Measurements from ENCODE around the gene MYH7.
"Not testable (repeated sequence)": the region's sequence is repeated elsewhere in the genome, so short reads cannot be mapped to it uniquely, and the experiment has no call there.

MYH7 gene

GRCh38 chr14:23430016-23430722, 5.3 kb downstream of the MYH7 start:
- no peak for DNase-seq

DNA sequence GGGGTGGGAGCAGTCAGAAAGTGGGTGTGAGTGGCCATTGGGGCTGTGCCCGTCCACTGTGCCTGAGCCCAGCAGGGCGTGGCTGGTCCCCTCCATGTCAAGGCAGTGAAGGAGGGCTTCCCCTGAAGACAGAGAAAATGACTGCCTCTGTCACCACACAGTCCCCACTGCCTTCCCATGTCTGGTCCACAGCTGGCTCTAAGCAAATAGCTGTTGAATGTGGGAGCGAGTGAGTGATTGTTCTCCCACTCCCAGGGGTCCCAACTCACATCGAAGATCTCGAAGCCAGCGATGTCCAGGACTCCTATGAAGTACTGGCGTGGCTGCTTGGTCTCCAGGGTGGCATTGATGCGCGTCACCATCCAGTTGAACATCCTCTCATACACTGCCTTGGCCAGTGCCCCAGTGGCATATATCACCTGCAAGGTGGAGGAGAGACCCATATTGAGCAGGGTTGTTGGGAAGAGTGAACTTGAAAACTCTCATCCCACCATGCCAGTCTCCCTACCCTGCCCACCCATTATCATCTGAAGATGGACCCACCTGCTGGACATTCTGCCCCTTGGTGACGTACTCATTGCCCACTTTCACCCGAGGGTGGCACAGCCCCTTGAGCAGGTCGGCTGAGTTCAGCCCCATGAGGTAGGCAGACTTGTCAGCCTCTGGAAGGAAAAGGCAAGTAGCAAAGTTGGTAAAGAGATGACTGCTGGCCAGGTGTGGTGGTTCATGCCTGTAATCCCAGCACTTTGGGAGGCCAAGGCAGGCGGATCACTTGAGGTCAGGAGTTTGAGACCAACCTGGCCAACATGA, 6.6 kb downstream of the MYH7 start:
- DNase-seq, result no peak

- not testable (repeated sequence) for DNase-seq
Observed at GRCh38 chr14:23425798-23426197, 9.7 kb downstream of the MYH7 start.

DNA sequence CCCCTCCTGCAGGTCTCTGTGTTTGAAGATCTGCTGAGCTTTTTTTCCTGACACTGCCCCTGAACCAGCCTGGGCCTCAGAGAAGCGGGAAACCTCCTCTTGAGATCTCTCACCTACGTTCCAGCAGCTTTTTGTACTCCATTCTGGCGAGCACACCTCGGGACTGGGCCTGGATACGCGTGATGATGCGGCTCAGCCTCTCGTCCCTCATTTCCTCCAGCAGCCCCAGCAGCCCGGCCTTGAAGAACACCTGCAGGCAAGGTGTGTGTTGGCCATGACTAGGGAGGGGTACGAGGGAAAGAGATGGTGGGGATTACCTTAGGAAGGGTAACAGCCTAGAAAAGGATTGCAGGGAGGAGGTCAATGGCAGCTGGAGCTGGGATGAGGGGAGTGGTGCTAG, 10.3 kb downstream of the MYH7 start:
- DNase-seq, result no peak

DNA sequence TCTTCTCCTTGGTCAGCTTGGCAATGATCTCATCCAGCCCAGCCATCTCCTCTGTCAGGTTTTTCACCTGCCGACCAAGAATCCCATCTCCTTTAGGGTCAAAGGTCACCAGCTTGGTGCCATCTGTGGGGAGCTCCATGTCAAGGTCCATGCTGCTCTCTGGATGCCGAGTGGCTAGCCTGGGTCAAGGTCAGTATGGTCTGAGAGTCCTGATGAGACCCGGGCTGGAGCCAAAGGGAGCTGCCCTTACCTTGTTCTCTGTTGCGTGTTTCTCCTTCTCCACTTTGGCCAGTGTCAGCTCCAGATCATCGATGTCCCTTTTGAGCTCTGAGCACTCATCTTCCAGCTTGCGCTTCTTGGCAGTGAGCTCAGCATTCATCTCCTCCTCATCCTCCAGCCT, 11.8 kb downstream of the MYH7 start:
- DNase-seq, result no peak

DNA sequence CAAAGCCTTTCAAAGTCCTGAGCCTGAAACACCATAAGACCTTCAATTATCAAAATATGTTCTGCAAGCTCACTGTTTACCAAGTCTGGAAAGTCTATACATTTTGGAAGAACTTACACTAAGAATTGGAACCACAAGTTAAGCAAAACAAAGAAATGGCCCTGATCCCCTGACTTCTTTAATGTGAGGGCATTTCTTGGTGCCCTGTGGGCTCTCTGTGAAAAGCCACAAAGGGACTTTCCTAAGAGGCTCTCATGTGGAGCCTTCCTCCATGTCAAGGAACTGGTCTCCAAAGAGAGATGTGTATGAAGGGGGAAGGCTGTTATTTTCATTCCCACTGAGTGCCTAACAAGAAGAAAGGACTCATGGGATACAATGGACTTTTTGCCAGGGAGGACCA, 13.9 kb downstream of the MYH7 start:
- no peak for DNase-seq

DNA sequence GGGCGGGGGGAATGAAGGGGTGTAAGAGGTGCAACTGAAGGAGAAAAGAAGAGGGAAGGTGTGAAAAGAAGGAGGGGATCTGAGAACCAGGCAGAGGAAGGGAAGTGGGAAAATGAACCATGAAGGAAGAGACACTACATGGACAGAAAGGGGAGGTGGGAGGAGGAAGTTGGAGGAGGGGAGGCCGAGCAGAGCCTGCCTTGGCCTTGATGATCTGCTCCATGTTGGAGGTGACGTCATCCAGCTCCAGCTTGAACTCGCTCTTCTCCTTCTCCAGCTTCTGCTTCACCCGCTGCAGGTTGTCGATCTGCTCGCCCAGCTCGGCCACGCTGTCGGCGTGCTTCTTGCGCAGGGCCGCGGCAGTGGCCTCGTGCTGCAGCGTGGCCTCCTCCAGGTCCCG, 15.8 kb downstream of the MYH7 start:
- DNase-seq, result not testable (repeated sequence)

DNA sequence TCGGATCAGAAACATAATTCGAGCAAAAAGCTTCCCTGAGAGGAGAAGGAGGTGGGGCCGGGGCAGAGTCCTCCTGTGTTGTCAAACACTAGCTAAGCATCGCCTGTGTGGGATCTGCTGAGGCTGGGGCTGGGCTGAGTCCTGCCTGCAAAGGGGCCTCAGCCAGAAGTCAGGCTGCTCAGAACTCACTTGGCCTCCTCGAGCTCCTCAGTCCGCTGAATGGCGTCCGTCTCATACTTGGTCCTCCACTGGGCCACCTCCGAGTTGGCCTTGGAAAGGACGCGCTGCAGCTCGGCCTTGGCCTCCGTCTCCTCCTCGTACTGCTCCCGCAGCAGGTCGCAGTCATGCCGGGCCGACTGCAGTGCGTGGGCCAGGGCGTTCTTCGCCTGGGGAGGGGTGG, 17.4 kb downstream of the MYH7 start:
- no peak for DNase-seq

DNA sequence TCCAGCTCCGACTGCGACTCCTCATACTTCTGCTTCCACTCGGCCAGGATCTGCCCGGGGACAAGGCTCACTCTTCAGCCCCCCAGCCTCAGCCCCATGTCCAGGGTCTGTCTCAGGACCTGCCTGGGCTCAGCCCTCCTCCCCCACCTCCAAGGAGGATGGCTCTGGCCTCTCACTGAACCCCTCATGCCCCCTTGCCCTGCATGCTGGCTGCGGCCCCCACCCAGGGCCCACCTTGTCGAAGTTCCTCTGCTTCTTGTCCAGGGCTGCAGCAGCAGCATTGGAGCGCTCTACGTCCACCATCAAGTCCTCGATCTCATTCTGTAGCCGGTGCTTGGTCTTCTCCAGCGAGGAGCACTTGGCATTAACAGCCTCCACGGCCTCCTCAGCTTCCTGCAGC, 18.2 kb downstream of the MYH7 start:
- DNase-seq, result not testable (repeated sequence)

GRCh38 chr14:23416801-23417200, 18.7 kb downstream of the MYH7 start:
- DNase-seq, result no peak

DNA sequence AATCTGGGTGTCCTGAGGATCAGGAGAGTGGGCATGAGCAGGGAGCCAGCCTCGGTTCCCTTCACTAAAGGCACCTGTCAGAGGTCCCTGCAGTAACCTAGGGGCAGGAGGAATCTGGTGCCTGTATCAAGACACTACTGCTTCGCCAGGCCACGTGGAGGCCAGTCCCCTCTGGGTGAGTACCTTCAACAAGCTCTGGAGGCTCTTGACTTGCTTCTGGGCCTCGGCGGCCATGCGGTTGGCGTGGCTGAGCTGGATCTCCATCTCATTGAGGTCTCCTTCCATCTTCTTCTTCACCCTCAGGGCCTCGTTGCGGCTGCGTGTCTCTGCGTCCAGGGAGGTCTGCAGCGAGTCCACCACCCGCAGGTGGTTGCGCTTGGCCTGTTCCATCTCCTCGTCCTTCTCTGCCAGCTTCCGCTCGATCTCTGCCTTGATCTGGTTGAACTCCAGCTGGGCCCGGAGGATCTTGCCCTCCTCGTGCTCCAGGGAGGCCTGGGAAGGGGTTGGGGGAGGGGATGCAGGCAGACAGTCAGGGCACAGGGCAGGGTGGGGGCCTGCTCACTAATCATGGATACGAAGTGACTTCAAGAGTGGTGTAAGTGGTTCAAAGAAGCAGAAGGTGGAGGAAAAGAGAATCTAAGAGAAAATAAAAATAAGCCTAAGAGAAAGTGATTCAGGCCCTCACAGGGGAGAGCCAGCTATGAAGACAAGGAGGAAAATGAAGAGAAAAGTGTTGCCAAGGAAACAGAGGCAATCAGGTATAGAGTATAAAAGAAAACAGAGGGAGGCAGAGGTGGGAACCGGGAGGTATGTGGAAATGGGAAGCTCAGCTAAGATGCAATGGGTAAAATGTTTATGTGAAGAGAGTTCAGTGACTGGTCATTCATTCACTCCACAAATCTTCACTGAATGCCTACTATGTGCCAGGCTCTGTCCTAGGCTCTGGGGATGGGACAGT, 19.4 kb downstream of the MYH7 start:
- no peak for DNase-seq

DNA sequence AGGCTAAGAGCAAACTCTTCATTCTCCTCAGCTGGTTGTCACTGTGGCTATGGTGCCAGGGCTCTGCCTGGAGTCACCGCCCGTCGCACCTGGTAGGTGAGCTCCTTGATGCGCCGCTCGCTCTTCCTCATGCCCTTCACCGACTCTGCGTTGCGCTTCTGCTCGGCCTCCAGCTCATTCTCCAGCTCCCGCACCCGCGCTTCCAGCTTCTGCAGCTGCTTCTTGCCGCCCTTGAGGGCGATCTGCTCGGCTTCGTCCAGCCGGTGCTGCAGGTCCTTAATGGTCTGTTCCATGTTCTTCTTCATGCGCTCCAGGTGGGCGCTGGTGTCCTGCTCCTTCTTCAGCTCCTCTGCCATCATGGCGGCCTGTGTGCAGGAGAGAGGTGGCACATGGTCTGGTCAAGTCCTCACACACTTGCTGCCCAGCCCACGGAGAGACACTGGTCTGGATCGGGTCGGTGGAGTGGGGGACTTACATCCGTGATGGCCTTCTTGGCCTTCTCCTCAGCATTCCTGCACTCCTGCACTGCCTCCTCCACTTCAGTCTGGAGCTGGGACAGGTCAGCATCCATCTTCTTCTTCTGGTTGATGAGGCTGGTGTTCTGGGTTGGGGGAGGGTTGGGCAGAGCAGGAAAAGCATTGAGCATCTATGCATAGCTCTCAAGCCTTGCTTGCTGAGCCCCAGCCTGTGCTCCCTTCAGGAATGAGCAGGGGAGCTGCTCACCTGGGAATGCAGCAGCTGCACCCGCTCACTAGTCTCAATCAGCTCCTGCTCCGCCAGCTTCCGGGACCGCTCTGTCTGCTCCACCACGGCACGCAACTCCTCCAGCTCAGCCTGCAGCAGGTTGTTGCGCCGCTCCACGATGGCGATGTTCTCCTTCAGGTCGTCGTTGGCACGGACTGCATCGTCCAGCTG, 20.3 kb downstream of the MYH7 start:
- no peak for DNase-seq

DNA sequence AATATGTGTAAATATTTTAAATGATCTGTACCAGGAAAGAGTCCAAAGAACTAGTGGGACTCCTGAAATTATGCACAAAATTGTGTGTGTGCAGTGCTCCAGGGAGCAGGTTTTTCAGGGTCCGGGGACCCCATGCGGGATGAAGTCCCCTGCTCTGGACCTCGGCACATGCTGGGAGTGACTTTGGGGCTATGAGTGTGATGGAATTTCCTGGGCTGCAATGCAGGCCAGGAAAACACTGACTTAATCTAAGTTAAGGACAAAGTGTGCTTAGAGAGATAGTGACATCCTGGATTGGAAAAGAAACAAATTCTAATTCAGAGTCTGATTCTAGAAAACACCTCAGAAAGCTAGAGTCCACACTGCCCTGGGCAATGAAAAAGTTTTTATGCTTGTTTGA, 21.2 kb downstream of the MYH7 start:
- no peak for DNase-seq

DNA sequence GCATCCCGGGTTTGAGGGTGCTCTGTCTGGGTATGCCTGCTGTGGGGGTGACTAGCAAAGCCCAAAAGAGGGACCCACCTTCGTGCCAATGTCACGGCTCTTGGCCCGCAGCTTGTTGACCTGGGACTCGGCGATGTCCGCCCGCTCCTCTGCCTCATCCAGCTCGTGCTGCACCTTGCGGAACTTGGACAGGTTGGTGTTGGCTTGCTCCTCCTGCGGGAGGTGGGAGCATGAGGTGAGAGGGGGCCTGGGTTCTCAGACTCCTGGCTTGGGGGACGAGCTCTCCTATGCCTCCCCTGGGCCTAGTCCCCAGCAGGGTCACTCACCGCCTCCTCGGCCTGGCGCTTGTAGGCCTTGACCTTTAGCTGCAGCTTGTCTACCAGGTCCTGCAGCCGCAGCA, 21.8 kb downstream of the MYH7 start:
- no peak for DNase-seq

DNA sequence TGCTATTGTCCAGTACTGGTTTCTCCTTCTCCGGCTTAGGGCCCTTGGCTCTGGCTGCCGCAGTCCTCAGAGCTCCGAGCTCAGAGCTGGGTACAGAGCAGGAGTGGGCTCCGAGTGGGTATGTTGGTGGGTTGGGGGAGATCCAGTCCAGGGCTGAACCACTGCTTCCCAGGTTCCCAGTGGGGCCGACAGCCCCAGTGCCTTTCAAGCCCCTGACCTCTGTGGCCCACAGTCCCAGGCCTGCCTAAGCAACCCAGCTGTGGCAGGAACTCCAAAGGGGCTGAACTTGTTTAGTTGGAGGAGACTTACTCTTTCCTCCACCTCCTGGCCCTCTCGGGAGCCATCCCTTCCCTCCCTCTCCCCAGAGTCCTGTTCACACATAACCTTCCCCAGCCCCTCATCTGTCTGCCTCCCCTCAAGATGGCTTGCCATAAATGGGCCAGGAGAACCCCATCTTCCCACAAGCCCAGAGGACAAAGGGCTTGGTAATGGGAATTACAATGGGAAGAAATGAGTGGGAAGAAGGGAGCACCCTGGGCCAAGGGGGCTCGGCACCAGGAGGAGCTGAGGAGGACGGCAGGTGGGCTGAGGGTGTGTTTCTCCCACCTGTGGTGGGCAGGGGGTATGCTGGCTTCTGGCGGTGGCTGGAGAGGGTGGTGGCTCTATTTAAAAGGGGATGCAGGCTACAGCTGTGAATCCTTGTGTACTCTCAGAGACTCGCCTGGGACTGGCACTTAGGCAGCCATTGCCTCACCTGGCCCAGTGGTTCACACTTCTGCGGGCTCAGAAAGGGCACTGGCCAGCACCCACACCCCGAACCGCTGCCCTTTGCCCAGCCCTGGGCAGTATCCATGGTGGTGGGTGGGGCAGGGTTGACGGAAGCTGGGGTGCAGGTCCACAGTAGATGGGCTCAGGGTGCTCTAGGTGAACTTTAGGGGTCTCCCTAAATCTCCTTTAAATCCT, 23.6 kb downstream of the MYH7 start:
- DNase-seq, result no peak

DNA sequence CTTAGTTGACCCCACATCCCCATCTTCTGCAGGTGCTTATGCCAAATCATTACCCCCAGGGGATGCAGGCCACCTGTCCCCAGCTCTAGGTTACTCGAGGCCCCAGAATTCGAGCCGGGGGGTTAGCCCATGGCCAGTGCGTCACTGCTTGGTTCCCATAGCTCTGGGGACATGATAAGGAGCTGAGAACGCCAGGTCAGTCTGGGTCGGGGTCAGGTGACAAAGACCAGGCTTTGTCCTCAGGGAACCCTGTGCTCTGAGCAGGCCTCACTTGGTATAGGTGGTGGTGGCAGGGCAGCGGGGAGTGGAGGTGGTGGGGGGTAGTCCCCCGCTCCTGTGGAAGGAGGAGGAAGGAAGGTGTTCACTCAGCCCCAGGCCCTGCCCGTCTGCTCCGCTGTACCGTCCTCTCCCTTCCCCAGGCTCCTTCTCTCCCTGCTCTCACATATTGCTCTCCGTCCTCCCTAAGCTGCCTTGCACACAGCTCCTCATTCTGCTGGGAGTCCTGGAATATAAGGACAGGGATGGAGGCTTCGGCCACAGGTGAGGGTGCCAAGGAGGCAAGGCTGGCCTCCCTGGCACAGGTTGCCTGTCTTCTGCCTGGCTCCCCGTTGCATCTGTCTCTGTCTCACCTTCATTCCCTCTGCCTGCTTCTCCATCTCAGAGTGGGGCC, 25.4 kb downstream of the MYH7 start:
- no peak for DNase-seq

- no peak for DNase-seq
Observed at GRCh38 chr14:23409475-23409874, 26.0 kb downstream of the MYH7 start.

- no peak for DNase-seq
Observed at GRCh38 chr14:23408307-23408630, 27.2 kb downstream of the MYH7 start.

GRCh38 chr14:23407516-23408306, 27.7 kb downstream of the MYH7 start, which contains the start of gene MYH6:
Gene MYH6, minus strand, starts transcription at chr14:23408273. Its CDS starts 1,050 bp downstream, at chr14:23407223.
- DNase-seq, result no peak
